Renal cortical epithelial cell (primary cell): Measurements from ENCODE around the gene ZC3H7A. TPM values are rescaled to one million over a fixed set of nuclear protein-coding genes. Genes with fewer than 3 reads are reported as not detected.

ENCODE experiments used
- DNase-seq: peaks from one replicate; pipeline ENCODE4 v3.0.0-alpha.2; 2011; ENCODE audit warnings: low read depth
- total RNA-seq: library from RNA; depleted of rRNA; stranded (reverse); fragments of >200 nt; gene quantifications from 2 replicates; pipeline ENCODE4 v1.2.3, GENCODE V29; 2014

ZC3H7A gene
- total RNA-seq, 1 donor from 2014 or later = 77.0 TPM

DNA sequence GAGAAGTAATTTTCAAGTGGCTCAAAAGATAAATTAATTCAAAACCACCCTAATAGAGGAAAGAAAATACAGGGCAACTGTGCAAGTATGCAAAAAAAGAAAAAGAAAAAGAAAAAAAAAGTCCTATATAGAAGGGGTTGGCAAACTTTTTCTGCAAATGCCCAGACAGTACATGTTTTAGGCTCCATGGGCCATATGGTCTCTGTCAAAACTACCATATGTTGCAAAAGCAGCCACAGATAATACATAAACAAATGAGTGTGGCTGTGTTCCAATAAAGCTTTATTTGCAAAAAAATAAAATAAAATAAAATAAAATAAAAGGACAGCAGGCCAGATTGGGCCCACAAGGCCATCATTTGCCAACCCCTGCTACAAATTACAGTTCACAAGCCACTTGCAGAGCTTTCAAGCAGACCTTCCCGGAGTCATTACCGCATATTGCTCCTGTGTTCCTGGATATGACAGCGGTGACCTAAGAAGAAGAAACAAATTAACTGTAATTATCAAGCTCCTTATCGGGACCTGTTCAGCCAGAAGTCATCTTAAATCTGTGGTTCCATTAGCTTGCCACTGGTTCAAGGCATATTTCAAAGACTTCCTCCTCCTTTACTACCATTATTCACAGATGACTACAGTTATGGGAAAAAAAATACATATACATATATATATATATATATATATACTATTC is 15.9 kb downstream of the ZC3H7A start:
- no peak for DNase-seq

GRCh38 chr16:11779074-11779473 is 18.0 kb downstream of the ZC3H7A start:
- no peak for DNase-seq

- no peak for DNase-seq
Observed at GRCh38 chr16:11774065-11774626, 22.9 kb downstream of the ZC3H7A start.

GRCh38 chr16:11768849-11769248 is 28.2 kb downstream of the ZC3H7A start:
- no peak for DNase-seq

DNA sequence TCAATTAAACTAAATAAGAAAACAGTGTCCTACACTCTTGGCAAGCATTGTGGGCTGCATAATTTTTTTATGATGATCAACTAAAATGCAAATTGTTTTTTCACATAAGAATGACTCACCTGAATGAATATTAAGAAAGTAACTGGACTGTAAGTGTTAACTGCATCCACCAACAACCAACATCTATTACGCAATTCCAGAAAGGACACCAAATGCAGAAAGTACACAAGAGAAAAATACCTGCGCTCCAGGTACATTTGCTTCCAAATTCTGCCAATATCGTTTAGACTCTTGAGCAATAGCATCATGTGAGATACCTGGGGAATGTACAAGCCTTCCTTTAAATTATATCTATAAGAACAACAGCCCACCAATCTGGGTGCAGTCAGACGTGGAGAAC is 34.6 kb downstream of the ZC3H7A start:
- peak; percentile 49 for DNase-seq

- DNase-seq = no peak
Observed at GRCh38 chr16:11759997-11760396, 37.1 kb downstream of the ZC3H7A start.

DNA sequence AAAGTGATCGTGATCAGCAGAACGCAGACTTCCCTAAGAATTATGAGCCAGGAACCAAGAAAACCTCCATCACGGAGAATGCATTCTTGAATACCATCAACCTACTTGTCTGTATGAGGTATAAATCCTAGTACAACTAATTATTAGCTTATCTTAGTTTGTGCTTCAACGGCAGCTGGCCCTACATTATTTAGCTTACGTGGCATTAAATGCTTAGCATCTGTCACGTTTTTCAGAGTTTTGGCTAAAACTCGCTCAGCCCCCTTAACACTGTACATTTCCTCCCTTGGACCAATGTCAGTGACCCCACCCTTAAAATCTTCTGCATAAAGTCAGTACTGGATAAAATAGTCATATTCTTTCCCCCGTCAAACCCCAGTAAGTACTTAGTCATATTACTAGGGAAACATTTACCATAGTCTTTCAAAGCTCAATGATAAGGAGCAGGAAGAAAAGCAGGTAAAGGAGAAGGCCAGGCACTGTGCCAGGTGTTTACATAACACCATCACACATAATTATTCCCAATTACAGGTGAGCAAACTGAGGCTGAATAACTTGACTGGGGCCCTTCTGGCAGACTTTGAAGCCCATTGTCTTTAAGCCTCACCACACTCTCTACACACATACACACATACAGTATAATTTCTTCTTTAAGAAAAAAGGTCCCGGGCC is 37.8 kb downstream of the ZC3H7A start:
- DNase-seq = peak; percentile 58

DNA sequence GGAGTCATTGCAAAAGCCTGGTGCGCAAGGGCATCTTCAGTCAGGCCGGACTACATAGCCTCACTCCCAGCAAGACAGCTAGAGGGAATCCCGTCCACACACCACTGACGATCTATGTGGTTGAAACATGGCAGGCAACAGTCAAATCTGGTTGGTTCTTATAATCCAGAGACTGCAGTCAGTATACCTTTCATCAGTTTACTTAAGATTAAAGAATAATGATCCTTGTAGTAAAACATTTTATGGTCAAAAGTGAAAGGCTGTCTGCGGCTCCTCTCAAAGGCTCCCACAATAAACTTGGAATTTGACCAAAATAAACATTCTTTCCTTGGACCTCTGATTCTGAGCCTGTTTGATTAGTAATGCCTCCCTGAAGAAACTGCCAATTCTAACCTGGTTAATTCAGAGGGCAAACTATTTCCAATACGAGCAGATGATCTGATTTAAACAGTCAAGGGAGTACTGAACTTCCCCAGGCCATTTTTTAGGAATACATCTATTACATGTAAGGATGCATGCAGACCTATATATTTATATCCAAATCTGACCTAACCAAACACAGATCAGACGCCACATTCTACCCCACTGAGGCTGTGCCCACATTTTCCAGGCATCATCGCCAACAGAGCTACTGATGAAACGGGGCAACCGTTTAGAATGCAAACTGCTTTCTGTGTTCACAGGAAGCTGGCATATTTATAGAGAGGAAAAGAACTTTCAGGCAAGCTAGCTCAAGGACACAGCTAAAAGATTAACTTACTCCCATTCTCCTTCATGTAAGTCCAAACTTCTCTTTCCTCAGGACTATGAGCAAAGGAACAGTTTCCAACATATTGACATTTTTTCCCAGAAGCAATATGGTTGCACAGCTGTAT is 39.1 kb downstream of the ZC3H7A start:
- DNase-seq = peak; percentile 95

DNA sequence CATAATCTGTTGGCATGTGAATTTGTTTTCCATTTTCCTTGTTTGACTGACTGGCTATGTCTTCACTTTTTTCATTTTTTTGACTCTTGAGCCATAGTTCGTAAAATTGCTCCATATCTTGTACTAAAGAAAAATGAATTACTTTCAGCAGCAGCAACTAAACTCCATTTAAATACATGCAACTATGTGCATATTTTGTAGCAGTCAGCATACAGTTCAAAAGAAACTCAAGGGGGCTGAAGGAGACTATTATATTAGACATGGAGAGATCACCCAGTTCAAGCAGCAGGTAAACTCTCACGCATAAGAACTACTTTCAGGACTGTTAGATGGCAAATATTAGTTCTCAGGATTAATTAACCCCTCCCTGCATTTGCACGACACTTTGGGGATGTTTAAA is 40.8 kb downstream of the ZC3H7A start:
- DNase-seq = no peak

GRCh38 chr16:11755022-11755760 is 41.9 kb downstream of the ZC3H7A start:
- no peak for DNase-seq

- DNase-seq = no peak
Observed at GRCh38 chr16:11752856-11753255, 44.2 kb downstream of the ZC3H7A start.

DNA sequence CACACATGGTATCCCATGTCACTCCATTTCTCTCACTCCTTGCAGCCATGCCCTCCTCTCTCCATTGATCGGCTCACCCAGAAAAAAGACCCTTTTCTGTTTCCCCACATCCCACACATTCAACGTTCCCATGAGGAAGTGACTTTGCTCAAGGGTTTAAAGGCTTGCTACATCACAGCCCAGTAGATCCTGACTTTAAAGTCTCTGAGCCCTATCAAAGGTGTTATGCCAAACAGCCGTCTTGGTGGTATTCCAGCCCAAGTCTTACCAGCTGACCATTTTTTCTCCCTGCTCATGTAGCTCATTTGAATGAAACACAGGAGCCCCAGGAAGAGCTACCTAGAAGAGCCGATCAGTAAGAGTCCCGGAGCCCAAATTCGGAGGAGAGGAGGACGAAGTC is 47.0 kb downstream of the ZC3H7A start:
- no peak for DNase-seq

DNA sequence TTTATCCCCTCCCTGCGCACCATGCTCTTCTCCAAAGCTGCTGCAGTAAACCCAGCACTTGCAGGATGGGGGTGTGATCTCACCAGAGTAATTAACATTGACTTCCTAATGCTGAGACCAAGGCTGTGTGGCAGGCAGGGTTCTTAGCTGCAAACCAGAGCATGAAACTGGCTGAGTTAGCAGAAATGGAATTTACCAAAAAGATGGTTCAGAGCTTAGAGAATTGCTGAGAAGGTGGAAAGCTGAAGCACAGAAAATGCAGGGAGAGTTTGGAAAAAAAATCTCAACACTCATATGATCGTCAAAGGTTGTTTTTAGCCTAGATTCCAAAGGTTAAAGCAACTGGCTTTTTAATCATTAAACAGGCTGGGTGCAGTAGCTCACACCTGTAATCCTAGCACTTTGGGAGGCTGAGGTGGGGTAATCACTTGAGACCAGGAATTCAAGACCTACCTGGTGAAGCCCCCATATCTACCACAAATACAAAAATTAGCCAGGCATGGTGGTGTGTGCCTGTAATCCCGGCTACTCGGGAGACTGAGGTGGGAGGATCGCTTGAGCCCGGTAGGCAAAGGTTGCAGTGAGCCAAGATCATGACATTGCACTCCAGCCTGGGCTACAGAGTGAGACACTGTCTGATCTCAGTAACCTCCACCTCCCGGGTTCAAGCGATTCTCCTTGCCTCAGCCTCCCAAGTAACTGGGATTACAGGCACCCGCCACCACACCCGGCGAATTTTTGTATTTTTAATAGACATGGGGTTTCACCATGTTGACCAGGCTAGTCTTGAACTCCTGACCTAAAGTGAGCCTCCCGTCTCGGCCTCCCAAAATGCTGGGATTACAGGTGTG is 48.4 kb downstream of the ZC3H7A start:
- peak; percentile 66 for DNase-seq

DNA sequence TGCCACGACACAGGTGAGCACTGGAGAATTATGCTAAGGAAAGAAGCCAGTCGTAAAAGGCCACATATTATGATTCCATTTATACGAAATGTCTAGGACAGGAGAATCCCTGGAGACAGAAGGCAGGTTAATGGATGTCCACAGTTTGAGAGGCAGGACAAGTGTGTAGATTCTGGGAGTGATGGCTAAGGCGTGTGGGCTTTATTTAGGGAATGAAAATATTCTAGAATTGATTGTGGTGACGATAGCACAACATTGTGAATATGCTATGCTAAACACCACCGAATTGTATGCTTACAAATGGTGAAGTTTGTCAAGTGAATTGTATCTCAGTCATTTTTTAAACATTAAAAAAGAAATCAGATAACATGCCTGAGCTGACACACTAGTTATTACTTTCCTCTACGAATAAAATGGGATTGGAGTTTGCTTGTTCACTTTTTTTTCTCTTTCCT is 49.1 kb downstream of the ZC3H7A start:
- no peak for DNase-seq

GRCh38 chr16:11744075-11744470 is 53.0 kb downstream of the ZC3H7A start:
- no peak for DNase-seq

GRCh38 chr16:11743308-11744074 is 53.6 kb downstream of the ZC3H7A start:
- DNase-seq = peak; percentile 82

- peak; percentile 90 for DNase-seq
Observed at GRCh38 chr16:11742536-11743307, 54.3 kb downstream of the ZC3H7A start, which contains the start of gene TXNDC11. TXNDC11 (minus strand) TSS chr16:11742857; CDS start chr16:11742730, 127 bp downstream.

DNA sequence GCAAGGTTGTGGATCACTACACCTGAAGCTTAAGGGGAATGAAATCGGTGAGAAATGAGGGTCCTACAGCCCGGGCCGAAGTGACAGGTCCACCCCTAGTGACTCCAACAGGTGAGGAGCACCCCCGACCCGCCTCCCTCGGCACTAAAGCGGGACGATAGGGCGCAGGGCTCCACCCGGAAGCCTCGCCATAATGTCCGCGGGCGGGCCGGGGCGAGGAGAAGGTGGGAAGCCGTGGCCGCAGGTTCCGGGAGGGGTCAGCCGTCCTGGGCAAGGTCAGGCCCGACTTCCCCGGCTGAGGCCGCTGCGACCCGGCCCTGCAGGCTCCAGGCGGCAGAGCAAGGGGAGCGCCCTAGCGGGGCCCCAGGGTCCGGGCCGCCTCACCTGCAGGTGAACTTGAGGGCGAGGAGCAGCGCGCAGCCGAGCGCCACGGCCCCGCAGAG is 54.9 kb downstream of the ZC3H7A start:
- DNase-seq = no peak

- no peak for DNase-seq
Observed at GRCh38 chr16:11740567-11740966, 56.5 kb downstream of the ZC3H7A start.
